ENCODE data around the gene GRM7.

The GRM7 gene

GRCh38 chr3:7421065-7421464, 560.1 kb downstream of the GRM7 start:
- DNase-seq, result no peak

GRCh38 chr3:7423036-7423435, 562.1 kb downstream of the GRM7 start:
- DNase-seq, result no peak

DNA sequence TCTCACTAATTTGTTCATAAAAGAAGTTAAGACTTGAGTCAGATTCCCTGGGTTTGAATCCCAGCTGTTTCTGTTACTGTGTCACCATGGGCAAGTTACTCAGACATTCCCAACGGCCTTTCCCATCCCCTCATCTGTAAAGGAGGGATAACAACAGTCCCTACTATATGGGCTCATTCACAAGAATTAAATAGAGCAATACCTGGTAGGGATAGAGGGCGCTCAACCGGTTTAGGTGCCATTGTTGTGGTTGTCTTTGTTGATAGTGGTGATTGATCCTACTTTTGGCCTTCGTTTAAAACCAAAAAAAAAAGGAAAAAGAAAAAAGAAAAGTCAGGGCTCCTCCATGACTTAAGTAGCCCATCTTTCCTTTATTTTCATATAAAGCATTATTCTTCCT, 563.1 kb downstream of the GRM7 start:
- no peak for DNase-seq

DNA sequence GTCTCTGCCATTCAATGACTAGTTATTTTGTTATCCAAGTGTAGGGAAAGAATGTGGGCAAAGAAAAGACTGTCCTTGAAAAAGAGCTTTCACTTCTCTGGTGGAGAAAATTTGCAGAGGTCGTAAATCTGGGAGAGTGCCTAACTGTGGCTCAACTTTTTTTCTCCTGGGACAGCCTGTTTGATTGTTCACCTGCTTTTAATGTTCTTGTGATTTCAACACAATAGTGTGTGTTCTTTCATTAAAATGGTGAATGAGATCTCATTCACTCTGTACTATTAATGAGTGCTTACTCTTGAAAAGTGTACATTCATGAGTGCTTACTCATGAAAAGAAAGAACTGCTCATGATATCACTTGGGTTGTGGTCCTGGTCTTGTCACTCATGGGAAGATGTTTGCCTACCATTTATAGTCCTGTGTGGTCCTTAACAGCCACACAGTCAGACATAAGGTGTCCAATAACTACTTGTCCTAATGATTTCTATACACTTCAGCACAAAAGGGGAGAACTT, 567.3 kb downstream of the GRM7 start:
- no peak for DNase-seq

DNA sequence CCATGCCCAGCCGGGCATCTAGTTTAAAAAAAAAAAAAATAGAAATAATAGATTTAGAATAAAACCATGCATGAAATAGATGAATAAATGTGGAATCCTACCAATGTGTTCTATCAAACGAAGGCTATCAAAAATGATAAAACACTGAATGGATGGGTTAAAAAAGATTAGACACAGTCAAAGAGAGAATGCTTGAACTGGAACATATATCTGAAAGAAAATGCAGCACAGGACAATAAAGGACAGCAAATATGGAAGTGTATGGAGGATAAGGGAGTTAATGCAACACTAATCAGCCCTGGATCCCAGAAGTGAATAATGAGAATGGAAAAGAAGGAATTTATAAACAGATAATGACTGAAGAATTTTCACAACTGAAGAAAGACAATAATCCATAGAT, 571.7 kb downstream of the GRM7 start:
- no peak for DNase-seq

GRCh38 chr3:7433073-7433472, 572.2 kb downstream of the GRM7 start:
- no peak for DNase-seq

GRCh38 chr3:7436542-7436941, 575.6 kb downstream of the GRM7 start:
- no peak for DNase-seq

DNA sequence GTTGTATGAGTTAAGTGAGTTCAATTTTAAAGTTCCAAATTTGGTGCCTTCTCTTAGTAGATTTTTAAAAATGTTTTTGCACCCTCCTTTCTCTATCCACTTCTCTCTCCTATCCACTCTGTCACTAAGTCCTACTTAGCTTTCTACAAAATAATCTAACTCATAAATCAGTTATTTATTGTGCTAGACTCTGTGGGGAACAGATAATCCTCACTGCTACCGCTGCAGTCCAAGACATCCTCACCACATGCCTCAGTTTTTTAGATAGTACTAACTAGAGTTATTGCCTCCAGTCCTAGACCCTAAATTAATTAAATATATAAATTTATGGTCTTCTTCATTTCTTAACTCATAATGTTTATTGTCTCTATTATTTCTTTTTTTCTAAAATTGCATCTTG, 576.3 kb downstream of the GRM7 start:
- no peak for DNase-seq

DNA sequence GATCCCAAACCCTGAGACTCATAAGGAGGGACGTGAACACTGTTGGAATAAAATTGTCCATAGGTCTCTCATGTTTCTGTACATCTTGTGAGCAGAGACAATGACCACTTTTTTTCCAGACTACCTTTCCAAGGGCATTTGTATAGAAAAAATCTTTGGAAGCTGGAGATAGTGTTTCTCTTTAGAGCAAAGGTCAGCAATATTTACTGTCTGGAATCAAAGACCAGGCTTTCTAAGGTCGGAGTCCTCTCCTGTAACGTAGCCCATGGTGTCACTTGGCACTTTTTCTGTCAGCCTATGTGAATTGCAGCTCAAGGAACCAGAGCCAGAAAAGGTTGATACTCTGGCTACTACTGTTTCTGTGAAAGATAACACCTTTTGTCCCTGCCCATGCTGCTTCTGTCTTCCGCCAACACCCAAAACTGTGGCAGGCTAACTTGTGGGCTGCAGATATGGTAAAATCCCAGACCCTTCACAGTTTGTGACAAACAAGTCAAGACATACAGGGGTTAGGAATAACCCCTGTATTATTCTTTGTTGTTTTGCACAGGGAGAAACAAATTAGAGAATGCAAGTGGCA, 578.3 kb downstream of the GRM7 start:
- DNase-seq, result no peak

DNA sequence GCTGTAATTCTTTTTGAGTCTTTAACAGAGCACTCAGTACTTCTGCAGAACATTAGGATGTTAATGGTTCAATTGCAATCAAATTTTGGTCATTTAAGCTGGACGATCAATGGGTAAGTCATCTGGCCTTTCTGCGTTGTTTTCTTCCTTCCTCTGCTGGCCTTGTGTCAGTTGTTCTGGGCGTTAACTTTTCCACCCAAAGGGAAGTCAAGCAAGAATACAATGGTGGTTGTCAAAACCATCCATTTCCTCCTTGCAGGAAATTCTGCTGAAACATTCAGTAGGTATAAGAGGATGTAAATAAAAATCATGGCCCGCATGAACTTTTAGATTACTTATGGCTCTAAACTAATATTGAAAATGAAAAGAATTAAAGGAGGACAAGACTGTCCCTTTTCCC, 584.0 kb downstream of the GRM7 start:
- no peak for DNase-seq

GRCh38 chr3:7445331-7445730, 584.4 kb downstream of the GRM7 start:
- no peak for DNase-seq

DNA sequence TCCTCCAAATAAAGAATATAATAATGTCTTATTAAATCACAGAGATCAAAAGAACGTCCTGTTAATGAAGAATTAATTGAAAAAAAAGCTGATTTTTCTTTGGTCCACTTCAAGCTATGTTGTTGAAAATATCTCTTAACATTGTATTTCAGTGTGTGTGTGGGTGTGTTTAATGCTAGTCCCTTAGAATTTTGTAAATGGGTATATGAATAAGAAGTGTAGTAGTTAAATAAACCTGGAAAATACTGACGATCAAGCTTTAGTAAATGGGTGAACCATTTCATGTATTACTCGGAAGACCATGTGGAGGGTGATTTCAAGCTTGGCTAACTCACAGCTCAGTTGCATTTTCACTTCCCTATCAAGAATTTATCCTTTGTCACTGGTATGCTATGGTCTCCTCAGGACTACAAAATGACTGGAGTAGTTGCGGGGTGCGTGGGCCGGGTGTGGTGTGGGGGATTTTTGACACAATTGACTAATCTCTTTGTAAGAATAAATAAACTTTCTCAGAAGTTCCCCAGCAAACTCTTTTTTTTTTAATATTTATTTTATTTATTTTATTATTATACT, 586.4 kb downstream of the GRM7 start:
- no peak for DNase-seq

- DNase-seq, result no peak
These were observed 595.5 kb downstream of the GRM7 start for GRCh38 chr3:7456386-7456785.

DNA sequence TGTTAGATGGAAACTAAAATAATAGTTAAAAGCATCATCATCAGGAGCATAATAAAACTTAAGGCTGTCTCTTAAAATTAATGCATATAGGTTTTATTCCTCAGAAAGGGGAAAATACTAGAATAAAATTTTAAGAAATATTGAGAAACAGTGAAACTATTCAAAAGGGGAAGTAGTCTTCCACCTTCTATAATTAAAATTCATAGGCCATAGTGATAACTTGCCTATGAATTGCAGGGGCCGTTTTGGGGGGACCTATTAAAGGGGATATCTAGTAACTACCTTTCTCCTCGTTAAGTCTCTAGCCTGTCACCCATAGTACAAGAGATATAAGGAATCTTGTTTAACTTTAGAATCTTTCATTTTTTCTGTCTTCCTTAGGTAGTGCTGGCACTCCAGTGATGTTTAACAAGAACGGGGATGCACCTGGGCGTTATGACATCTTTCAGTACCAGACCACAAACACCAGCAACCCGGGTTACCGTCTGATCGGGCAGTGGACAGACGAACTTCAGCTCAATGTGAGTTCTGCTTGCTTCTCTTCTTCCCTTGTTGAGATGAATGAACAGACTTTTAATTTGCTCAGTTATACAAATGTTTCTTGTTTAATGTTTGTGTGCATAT, 600.4 kb downstream of the GRM7 start:
- no peak for DNase-seq

- DNase-seq, result no peak
These were observed 609.0 kb downstream of the GRM7 start for GRCh38 chr3:7469866-7470265.

- no peak for DNase-seq
These were observed 623.7 kb downstream of the GRM7 start for GRCh38 chr3:7484636-7485035.

GRCh38 chr3:7487763-7488162, 626.8 kb downstream of the GRM7 start:
- DNase-seq, result no peak

DNA sequence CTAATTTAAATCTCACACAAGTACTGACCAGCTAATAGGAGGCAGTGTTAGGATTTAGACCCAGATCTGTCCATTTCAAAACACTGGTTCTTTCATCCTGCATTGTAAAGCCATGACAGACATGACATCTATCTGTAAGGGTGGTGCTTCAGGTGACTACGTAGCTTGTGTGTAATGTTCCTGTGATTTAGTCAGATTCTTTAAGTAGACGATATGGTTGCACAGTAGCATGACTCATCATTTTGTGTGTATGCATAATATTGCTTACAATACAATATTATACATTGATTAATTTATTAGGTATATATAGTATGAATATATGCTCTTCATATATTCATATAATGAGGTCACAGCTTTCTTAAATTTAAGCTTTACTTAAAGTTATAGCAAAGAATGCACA, 628.5 kb downstream of the GRM7 start:
- DNase-seq, result no peak

DNA sequence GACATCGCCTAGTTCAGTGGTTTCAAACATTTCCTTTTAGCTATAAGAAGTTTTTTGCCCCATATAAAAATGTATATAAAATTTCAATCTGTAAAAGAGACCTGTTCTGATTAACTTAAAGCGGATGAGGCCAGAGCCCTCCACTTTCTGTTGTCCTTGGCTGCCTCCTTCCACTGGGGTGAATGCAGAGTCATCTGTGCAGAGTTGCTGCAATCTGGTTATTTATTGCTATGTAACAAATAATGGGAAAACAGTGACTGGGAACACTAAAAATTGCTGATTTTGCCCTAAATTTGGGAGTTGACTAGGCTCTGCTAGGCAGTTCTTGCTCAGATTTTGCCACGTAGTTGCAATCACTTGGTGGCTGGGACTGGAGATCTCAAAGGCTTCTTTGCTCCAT, 637.8 kb downstream of the GRM7 start:
- DNase-seq, result no peak

GRCh38 chr3:7503431-7503830, 642.5 kb downstream of the GRM7 start:
- DNase-seq, result no peak

DNA sequence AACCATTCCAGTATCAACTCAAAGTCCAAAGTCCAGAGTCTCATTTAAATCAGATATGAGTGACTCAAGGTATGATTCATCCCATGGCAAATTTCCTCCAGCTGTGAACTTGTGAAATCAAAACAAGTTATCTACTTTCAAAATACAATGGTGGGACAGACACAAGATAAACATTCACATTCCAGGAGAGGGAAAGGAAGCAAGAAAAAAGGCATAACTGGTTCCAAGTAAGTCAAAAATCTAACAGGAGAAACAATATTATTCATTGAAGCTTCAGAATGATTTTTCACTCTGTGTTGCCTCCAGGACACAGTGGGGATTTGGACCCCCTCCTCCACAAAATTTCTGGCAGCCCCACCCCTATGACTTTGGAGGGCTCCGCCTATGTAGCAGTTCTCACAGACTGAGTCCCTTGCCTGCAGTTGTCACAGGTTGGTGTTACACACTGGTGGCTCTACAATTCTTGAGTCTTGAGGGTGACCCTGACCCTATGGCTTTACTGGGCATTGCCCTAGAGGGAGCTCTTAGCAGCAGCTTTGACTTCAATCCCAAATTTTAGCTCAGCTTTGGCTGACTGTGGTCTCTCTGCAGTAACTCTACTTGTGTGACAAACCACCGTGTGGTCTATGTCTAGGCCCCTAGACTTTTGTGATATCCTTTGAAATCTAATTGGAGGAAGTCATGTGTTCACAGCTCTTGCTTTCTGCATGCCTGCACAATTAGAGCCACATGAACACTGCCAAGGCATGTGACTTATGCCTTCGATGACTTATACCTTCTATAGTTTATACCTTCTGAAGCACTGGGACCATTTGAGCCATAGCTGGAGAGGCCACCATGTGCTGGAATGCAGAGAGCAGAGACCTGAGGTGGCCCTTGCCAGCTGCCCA, 644.2 kb downstream of the GRM7 start:
- no peak for DNase-seq

GRCh38 chr3:7506606-7507180, 645.8 kb downstream of the GRM7 start:
- no peak for DNase-seq

DNA sequence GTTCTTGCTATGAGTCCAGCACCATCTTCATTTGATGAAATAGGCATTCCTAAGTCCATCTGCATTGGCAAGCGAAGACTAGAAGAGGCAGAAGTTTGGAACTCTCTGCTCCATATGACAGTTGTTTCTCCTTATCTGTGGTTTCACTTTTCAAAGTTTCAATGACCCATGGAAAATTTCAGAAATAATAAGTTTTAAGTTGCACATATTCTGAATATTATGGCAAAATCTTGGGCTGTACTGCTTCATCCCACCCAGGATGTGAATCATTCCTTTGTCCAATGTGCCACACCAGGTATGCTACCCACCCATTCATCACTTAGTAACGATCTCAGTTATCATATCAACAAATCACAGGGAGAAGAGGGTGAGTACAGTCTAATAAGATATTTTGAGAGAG, 647.9 kb downstream of the GRM7 start:
- no peak for DNase-seq
